HG03039 (cell line): ENCODE data around the gene NUDT14.

Source experiments
- ATAC-seq: cut with Tn5 transposase; IDR thresholded peaks from one replicate; pipeline ENCODE4 v1.9.1; 2021; ENCODE audit warnings: mild to moderate bottlenecking, moderate library complexity; ENCODE audit not compliant: unreplicated experiment

NUDT14 gene

GRCh38 chr14:105200074-105200473, 19.0 kb upstream of the NUDT14 start:
- no peak for ATAC-seq

- no peak for ATAC-seq
Measured at GRCh38 chr14:105199093-105199492, 18.0 kb upstream of the NUDT14 start.

- no peak for ATAC-seq
Measured at GRCh38 chr14:105198588-105198987, 17.5 kb upstream of the NUDT14 start.

DNA sequence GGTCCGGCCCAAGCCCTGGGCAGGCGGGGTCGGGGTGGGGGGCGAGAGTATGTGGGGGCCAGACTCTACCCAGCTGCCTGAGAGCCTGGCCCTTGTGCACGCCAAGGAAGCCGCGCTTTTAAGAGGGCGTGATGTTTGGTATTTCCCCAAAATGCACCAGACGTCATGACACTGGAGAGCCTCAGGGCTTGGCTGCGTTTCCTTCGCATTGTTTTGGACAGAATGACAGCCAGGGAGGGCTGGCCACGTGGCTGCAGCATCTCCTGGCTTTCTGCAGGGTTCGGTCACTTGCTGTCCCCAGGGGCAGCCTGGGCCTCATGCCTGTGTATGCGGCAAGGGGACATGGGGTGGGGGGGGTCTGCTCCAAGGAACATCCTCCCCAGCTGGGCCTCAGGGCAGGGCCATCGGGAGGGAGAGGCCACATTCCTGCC, 16.1 kb upstream of the NUDT14 start:
- ATAC-seq = no peak

- no peak for ATAC-seq
Measured at GRCh38 chr14:105196265-105196960, 15.3 kb upstream of the NUDT14 start.

DNA sequence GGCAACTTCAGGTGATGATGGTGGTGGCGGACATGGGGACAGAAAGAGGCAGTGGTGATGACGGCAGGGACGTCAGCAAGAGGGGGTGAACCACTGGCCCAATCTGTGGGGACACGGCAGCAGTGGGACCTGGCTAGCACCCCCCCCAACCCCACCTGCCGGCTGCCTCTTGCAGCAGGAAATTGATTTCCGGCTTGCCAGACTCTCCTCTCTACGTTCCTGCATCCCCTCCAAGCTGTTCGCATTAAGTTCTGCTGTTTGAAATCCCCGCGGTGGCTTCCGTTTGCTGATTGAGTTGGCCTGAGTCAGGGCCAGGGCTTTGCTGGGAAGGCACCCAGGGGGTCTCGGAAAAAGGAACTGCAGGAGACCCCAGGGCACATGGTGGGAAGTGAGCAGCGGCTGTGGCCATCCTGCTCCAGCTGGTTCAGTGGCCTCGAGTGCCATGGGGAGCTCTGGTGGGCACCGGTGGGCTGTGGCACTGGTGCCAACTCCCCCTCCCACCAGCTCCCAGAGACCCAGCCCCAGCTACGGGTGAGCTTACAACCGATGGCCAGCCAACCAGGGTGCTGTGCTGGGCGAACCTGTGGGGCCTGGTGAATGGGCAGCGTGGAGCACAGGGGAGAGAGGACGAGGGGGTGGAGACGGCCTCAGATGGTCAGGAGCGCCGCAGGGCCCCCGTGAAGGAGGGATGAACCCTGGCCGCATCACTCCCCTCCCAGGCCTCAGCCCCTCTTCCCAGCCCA, 14.6 kb upstream of the NUDT14 start:
- ATAC-seq = no peak

- no peak for ATAC-seq
Measured at GRCh38 chr14:105195051-105195450, 13.9 kb upstream of the NUDT14 start.

DNA sequence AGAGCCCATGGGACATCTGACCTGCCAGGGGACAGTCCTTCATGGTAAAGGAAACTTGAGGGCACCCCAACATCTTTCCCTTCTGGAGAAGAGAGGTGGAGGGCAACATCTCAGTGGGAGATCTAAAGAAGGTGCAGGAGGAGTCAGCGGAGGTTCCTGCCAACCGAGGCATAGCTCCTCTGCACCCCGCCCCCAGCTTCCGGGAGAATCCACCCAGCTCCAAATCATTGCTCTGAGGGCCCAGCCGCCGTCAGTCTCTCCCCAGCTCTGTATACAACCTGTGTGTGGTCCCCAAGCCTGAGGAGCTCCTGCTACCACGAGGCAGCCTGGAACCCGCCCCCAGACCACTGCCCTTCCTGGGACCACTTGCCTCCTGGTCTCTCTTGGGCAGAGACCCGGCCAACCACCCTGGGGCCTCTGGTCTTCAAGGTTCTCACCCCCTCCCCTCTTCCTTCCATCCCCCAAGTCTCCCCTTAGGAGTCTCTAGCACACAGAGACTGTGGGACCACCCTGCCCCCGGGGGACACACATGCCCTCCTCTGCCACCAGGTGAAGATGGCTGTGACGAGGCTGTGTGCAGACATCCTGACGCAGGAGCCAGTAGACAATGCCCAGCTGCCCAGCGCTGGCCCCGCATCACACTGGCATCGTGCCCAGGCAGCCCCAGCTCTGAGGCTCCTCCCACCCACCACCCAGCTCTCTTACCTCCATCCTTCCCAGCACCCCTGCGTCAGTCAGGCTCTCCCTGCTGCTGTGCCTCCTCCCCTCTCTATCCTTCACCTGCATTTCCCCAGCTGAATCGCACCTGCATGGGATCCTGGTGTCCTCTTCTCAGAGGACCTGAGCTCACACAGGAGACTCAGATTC, 13.0 kb upstream of the NUDT14 start:
- no peak for ATAC-seq

GRCh38 chr14:105192866-105193731, 12.0 kb upstream of the NUDT14 start:
- no peak for ATAC-seq

GRCh38 chr14:105187935-105188524, 6.9 kb upstream of the NUDT14 start:
- ATAC-seq = no peak

DNA sequence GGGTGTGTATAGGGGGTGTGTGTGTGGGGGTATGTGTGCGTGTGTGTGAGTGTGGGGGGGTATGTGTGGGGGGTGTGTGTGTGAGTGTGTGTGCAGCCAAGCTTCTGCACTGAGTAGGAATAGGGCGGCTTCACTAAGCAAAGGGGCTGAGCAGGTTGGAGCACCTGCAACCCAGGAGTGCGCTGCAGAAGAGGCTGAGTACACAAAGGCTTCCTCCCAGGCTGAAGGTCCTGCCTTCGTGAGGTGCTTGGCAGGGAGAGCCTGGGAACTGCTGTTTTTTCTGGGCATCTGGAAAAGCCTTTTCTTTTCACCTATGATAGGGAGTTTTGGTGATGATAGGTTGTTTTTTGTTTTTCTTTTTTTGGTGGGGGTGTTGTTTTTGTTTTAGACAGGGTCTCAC, 6.0 kb upstream of the NUDT14 start:
- ATAC-seq = no peak

DNA sequence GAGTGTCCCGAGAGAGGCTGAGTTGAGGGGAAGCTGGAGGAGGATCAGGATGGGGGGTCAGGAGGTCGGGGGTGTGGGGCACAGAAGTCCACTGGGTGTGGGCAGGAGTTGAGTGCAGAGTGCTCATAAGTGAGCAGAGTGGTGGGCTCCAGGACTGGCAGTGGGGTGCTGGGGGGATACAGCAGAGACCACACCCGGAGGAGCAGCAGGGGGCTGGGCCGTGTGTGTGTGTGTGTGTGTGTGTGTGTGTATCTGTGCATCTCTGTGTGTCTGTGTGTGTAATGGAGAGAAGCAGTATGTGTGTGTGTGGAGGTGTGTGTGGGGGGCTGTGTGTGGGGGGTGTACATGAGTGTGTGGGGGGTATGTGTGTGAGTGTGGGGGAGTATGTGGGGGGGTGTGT, 4.9 kb upstream of the NUDT14 start:
- no peak for ATAC-seq

- no peak for ATAC-seq
Measured at GRCh38 chr14:105185001-105185400, 3.9 kb upstream of the NUDT14 start.

GRCh38 chr14:105184461-105184860, 3.3 kb upstream of the NUDT14 start:
- ATAC-seq = no peak

GRCh38 chr14:105182296-105183020, 1.3 kb upstream of the NUDT14 start:
- ATAC-seq = no peak

- no peak for ATAC-seq
Measured at GRCh38 chr14:105181549-105182295, 610 bp upstream of the NUDT14 start.

- no peak for ATAC-seq
Measured at GRCh38 chr14:105179191-105179590, 1.9 kb downstream of the NUDT14 start.

GRCh38 chr14:105178868-105179140, 2.3 kb downstream of the NUDT14 start:
- ATAC-seq = no peak
